Measurements from ENCODE around the gene SIN3B.

DNA sequence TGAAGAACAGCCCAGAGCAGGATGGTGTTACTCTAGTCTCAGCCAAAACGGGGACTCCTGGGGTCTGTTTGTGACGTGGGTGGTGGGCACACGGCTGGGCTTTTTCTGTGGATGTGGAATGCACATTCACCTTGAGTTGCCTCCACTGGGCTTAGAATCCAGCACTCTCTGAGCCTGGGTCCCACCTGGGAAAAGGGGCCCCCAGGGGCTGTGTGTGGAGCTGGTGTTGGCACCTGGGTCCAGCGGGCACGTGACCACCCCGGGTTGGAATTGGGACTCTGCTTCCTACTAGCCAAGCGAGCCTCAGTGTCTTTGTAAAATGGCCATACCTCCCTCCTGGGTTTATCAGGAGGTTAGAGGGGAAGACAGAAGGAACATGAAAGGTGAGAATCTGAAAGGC, 30.4 kb downstream of the SIN3B start:
- TF ChIP-seq, protein P1, sequence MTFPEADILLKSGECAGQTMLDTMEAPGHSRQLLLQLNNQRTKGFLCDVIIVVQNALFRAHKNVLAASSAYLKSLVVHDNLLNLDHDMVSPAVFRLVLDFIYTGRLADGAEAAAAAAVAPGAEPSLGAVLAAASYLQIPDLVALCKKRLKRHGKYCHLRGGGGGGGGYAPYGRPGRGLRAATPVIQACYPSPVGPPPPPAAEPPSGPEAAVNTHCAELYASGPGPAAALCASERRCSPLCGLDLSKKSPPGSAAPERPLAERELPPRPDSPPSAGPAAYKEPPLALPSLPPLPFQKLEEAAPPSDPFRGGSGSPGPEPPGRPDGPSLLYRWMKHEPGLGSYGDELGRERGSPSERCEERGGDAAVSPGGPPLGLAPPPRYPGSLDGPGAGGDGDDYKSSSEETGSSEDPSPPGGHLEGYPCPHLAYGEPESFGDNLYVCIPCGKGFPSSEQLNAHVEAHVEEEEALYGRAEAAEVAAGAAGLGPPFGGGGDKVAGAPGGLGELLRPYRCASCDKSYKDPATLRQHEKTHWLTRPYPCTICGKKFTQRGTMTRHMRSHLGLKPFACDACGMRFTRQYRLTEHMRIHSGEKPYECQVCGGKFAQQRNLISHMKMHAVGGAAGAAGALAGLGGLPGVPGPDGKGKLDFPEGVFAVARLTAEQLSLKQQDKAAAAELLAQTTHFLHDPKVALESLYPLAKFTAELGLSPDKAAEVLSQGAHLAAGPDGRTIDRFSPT (tag by site-specific recombination; IDR thresholded peaks at IDR 0.05), result no peak
- TF ChIP-seq, protein P2, sequence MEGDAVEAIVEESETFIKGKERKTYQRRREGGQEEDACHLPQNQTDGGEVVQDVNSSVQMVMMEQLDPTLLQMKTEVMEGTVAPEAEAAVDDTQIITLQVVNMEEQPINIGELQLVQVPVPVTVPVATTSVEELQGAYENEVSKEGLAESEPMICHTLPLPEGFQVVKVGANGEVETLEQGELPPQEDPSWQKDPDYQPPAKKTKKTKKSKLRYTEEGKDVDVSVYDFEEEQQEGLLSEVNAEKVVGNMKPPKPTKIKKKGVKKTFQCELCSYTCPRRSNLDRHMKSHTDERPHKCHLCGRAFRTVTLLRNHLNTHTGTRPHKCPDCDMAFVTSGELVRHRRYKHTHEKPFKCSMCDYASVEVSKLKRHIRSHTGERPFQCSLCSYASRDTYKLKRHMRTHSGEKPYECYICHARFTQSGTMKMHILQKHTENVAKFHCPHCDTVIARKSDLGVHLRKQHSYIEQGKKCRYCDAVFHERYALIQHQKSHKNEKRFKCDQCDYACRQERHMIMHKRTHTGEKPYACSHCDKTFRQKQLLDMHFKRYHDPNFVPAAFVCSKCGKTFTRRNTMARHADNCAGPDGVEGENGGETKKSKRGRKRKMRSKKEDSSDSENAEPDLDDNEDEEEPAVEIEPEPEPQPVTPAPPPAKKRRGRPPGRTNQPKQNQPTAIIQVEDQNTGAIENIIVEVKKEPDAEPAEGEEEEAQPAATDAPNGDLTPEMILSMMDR (tag by site-specific recombination; IDR thresholded peaks at IDR 0.05), result no peak
- TF ChIP-seq KLF10 (tag by site-specific recombination; IDR thresholded peaks at IDR 0.05) (no peak), ZNF426 (tag by site-specific recombination; IDR thresholded peaks at IDR 0.05) (no peak), ZNF302 (tag by site-specific recombination; IDR thresholded peaks at IDR 0.05; ENCODE audit: low read depth) (no peak), ZNF623 (tag by site-specific recombination; IDR thresholded peaks at IDR 0.05) (no peak), ZNF670 (tag by site-specific recombination; IDR thresholded peaks at IDR 0.05; ENCODE audit: low read depth) (no peak)
- TF ChIP-seq, protein P3, sequence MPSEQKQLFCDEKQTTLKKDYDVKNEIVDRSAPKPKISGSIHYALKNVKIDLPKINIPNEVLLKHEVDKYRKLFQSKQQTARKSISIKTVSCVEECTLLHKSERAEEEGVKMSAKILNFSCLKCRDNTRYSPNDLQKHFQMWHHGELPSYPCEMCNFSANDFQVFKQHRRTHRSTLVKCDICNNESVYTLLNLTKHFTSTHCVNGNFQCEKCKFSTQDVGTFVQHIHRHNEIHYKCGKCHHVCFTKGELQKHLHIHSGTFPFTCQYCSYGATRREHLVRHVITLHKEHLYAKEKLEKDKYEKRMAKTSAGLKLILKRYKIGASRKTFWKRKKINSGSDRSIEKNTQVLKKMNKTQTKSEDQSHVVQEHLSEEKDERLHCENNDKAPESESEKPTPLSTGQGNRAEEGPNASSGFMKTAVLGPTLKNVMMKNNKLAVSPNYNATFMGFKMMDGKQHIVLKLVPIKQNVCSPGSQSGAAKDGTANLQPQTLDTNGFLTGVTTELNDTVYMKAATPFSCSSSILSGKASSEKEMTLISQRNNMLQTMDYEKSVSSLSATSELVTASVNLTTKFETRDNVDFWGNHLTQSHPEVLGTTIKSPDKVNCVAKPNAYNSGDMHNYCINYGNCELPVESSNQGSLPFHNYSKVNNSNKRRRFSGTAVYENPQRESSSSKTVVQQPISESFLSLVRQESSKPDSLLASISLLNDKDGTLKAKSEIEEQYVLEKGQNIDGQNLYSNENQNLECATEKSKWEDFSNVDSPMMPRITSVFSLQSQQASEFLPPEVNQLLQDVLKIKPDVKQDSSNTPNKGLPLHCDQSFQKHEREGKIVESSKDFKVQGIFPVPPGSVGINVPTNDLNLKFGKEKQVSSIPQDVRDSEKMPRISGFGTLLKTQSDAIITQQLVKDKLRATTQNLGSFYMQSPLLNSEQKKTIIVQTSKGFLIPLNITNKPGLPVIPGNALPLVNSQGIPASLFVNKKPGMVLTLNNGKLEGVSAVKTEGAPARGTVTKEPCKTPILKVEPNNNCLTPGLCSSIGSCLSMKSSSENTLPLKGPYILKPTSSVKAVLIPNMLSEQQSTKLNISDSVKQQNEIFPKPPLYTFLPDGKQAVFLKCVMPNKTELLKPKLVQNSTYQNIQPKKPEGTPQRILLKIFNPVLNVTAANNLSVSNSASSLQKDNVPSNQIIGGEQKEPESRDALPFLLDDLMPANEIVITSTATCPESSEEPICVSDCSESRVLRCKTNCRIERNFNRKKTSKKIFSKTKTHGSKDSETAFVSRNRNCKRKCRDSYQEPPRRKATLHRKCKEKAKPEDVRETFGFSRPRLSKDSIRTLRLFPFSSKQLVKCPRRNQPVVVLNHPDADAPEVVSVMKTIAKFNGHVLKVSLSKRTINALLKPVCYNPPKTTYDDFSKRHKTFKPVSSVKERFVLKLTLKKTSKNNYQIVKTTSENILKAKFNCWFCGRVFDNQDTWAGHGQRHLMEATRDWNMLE (tag by site-specific recombination; conservative IDR thresholded peaks at IDR 0.05; ENCODE audit: low read depth), result no peak
- TF ChIP-seq, protein P4, sequence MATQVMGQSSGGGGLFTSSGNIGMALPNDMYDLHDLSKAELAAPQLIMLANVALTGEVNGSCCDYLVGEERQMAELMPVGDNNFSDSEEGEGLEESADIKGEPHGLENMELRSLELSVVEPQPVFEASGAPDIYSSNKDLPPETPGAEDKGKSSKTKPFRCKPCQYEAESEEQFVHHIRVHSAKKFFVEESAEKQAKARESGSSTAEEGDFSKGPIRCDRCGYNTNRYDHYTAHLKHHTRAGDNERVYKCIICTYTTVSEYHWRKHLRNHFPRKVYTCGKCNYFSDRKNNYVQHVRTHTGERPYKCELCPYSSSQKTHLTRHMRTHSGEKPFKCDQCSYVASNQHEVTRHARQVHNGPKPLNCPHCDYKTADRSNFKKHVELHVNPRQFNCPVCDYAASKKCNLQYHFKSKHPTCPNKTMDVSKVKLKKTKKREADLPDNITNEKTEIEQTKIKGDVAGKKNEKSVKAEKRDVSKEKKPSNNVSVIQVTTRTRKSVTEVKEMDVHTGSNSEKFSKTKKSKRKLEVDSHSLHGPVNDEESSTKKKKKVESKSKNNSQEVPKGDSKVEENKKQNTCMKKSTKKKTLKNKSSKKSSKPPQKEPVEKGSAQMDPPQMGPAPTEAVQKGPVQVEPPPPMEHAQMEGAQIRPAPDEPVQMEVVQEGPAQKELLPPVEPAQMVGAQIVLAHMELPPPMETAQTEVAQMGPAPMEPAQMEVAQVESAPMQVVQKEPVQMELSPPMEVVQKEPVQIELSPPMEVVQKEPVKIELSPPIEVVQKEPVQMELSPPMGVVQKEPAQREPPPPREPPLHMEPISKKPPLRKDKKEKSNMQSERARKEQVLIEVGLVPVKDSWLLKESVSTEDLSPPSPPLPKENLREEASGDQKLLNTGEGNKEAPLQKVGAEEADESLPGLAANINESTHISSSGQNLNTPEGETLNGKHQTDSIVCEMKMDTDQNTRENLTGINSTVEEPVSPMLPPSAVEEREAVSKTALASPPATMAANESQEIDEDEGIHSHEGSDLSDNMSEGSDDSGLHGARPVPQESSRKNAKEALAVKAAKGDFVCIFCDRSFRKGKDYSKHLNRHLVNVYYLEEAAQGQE (tag by site-specific recombination; IDR thresholded peaks at IDR 0.05), result no peak
- TF ChIP-seq, protein P5, sequence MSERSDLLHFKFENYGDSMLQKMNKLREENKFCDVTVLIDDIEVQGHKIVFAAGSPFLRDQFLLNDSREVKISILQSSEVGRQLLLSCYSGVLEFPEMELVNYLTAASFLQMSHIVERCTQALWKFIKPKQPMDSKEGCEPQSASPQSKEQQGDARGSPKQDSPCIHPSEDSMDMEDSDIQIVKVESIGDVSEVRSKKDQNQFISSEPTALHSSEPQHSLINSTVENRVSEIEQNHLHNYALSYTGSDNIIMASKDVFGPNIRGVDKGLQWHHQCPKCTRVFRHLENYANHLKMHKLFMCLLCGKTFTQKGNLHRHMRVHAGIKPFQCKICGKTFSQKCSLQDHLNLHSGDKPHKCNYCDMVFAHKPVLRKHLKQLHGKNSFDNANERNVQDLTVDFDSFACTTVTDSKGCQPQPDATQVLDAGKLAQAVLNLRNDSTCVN (tag by site-specific recombination; optimal IDR thresholded peaks at IDR 0.05), result no peak
